Fibroblast of lung (primary cell): Measurements from ENCODE around the gene CHST3.

Experiments used
- EZH2 ChIP-seq: IDR thresholded peaks from 2 replicates; pipeline ENCODE4 v1.5.1; 2012; ENCODE audit warnings: low read length, control low read depth, mild to moderate bottlenecking; ENCODE audit errors: missing control alignments
- TF ChIP-seq, protein P1 (sequence below), 2 donors: IDR thresholded peaks in 1 of 2; conservative IDR thresholded peaks in 1 of 2; 1 replicate in 1 of 2; 2 replicates in 1 of 2; pipeline ENCODE4 v1.5.1; 2011 to 2012; ENCODE audit warnings: low read length in 2 of 2, control low read depth in 1 of 2, inconsistent platforms in 1 of 2, low read depth in 1 of 2, mild to moderate bottlenecking in 1 of 2

DNA sequence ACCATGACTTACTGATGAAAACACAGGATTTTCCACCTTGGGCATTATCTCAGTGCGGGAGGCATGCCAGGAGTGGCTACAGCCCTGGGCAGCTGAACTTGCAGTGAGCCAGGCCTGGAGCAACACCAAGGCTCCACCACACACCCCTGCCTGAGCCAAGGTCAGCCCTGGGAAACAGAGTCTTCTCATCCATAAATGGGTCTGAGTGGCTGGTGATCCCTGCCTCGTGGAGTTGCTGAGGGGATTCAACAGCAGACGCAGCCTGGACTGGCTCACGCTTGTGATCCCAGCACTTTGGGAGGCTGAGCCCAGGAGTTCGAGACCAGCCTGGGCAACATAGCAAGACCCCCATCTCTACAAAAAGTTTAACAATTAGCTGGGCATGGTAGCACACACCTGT, 91.9 kb downstream of the CHST3 start:
- TF ChIP-seq, protein P1, sequence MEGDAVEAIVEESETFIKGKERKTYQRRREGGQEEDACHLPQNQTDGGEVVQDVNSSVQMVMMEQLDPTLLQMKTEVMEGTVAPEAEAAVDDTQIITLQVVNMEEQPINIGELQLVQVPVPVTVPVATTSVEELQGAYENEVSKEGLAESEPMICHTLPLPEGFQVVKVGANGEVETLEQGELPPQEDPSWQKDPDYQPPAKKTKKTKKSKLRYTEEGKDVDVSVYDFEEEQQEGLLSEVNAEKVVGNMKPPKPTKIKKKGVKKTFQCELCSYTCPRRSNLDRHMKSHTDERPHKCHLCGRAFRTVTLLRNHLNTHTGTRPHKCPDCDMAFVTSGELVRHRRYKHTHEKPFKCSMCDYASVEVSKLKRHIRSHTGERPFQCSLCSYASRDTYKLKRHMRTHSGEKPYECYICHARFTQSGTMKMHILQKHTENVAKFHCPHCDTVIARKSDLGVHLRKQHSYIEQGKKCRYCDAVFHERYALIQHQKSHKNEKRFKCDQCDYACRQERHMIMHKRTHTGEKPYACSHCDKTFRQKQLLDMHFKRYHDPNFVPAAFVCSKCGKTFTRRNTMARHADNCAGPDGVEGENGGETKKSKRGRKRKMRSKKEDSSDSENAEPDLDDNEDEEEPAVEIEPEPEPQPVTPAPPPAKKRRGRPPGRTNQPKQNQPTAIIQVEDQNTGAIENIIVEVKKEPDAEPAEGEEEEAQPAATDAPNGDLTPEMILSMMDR (conservative IDR thresholded peaks at IDR 0.05 in 1 of 2, IDR thresholded peaks at IDR 0.05 in 1 of 2; ENCODE audit: low read depth in 1 of 2, low read length in 2 of 2): no peak
- no peak for TF ChIP-seq EZH2
